Measurements from ENCODE around the gene CHST11.
"Not testable (repeated sequence)": the region's sequence is repeated elsewhere in the genome, so short reads cannot be mapped to it uniquely, and the experiment has no call there.

Gene CHST11

GRCh38 chr12:104801005-104801404, 344.3 kb downstream of the CHST11 start:
- TF ChIP-seq CTCF (IDR thresholded peaks at IDR 0.05; ENCODE audit: low read depth, low read length) = no peak
- DNase-seq (ENCODE audit: low read depth, low spot score) = no peak
- no peak overlapping the region for H3K4me3 ChIP-seq (ENCODE audit: low read depth, low read length)
- in situ Hi-C loops (cut with HindIII; ENCODE audit: low sequenced_read_pairs) = no loop called here

GRCh38 chr12:104801427-104801826, 344.7 kb downstream of the CHST11 start:
- in situ Hi-C loops (cut with HindIII; ENCODE audit: low sequenced_read_pairs) = no loop called here
- no peak for DNase-seq (ENCODE audit: low read depth, low spot score)
- H3K4me3 ChIP-seq (ENCODE audit: low read depth, low read length) = no peak overlapping the region
- TF ChIP-seq CTCF (IDR thresholded peaks at IDR 0.05; ENCODE audit: low read depth, low read length) = no peak

GRCh38 chr12:104802208-104802607, 345.5 kb downstream of the CHST11 start:
- H3K4me3 ChIP-seq (ENCODE audit: low read depth, low read length) = no peak overlapping the region
- DNase-seq (ENCODE audit: low read depth, low spot score) = no peak
- no peak for TF ChIP-seq CTCF (IDR thresholded peaks at IDR 0.05; ENCODE audit: low read depth, low read length)
- in situ Hi-C loops (cut with HindIII; ENCODE audit: low sequenced_read_pairs) = no loop called here

- TF ChIP-seq CTCF (IDR thresholded peaks at IDR 0.05; ENCODE audit: low read depth, low read length) = no peak
- peak; percentile 85 for DNase-seq (ENCODE audit: low read depth, low spot score)
- H3K4me3 ChIP-seq (ENCODE audit: low read depth, low read length) = no peak overlapping the region
- in situ Hi-C loops (cut with HindIII; ENCODE audit: low sequenced_read_pairs) = no loop called here
Measured at GRCh38 chr12:104805186-104805585, 348.4 kb downstream of the CHST11 start.

- DNase-seq (ENCODE audit: low read depth, low spot score); H3K4me3 ChIP-seq (ENCODE audit: low read depth, low read length); in situ Hi-C loops (cut with HindIII; ENCODE audit: low sequenced_read_pairs): not testable (repeated sequence)
Measured at GRCh38 chr12:104806194-104806593, 349.4 kb downstream of the CHST11 start.

- DNase-seq (ENCODE audit: low read depth, low spot score) = no peak
- TF ChIP-seq CTCF (IDR thresholded peaks at IDR 0.05; ENCODE audit: low read depth, low read length) = no peak
- no peak overlapping the region for H3K4me3 ChIP-seq (ENCODE audit: low read depth, low read length)
- in situ Hi-C loops (cut with HindIII; ENCODE audit: low sequenced_read_pairs) = no loop called here
Measured at GRCh38 chr12:104809251-104809650, 352.5 kb downstream of the CHST11 start.

- H3K4me3 ChIP-seq (ENCODE audit: low read depth, low read length) = no peak overlapping the region
- DNase-seq (ENCODE audit: low read depth, low spot score) = no peak
- in situ Hi-C loops (cut with HindIII; ENCODE audit: low sequenced_read_pairs) = no loop called here
Measured at GRCh38 chr12:104809706-104810385, 353.1 kb downstream of the CHST11 start.

More at GRCh38 chr12:104809706-104810385, 353.1 kb downstream of the CHST11 start:
- TF ChIP-seq CTCF (IDR thresholded peaks at IDR 0.05; ENCODE audit: low read depth, low read length) = no peak

Data from astrocyte of the spinal cord (primary cell).